ENCODE data around the gene SCGN.

DNA sequence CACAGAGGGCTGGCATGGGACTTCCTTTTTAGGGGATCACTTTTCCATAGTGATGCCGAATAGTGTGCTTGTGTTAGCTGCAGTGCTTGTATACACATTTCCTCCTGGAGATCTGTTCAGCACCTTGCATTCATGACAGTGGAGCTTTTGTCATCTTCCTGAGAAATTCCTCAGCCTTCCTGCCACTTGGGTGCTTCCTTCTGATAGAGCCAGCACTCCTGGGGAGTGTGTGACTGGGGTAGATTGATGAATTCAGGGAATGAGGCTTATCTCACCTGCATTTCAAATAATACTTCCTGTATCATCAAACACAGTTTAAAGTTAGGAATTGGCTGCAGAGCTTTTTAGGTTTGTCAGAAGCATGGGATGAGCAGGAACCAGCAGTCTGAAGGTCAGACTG is 48.8 kb upstream of the SCGN start:
- no peak for TF ChIP-seq POLR2A (IDR thresholded peaks at IDR 0.05)
- TF ChIP-seq, protein P1, sequence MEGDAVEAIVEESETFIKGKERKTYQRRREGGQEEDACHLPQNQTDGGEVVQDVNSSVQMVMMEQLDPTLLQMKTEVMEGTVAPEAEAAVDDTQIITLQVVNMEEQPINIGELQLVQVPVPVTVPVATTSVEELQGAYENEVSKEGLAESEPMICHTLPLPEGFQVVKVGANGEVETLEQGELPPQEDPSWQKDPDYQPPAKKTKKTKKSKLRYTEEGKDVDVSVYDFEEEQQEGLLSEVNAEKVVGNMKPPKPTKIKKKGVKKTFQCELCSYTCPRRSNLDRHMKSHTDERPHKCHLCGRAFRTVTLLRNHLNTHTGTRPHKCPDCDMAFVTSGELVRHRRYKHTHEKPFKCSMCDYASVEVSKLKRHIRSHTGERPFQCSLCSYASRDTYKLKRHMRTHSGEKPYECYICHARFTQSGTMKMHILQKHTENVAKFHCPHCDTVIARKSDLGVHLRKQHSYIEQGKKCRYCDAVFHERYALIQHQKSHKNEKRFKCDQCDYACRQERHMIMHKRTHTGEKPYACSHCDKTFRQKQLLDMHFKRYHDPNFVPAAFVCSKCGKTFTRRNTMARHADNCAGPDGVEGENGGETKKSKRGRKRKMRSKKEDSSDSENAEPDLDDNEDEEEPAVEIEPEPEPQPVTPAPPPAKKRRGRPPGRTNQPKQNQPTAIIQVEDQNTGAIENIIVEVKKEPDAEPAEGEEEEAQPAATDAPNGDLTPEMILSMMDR (IDR thresholded peaks at IDR 0.05), result no peak

Data from transverse colon (tissue), 3 donors.